Right lobe of liver (tissue), 6 donors: ENCODE results near the gene PDLIM7. TPM values are rescaled to one million over a fixed set of nuclear protein-coding genes. Genes with fewer than 3 reads are reported as not detected.

Experiments used
- ATAC-seq, 4 donors: fragments of 200-7000 bp; cut with Tn5 transposase; one replicate each; pipeline ENCODE4 v1.9.1; 2020; ENCODE audit warnings: mild to moderate bottlenecking in 4 of 4, moderate library complexity in 4 of 4
- DNase-seq, 3 donors: peaks; one replicate each; pipeline ENCODE4 v3.0.0-alpha.2; 2020
- H3K27ac ChIP-seq, 3 donors: fragments of 200-600 bp; one replicate each; pipeline ENCODE4 v1.8.0; 2022
- H3K27me3 ChIP-seq, 2 donors: fragments of 200-600 bp; one replicate each; pipeline ENCODE4 v1.8.0; 2022
- H3K36me3 ChIP-seq, 4 donors: fragments of 200-600 bp; sonication (generic) in 1 of 4; one replicate each; pipeline versions ENCODE4 v1.5.1 to v1.8.0; 2017 to 2022; ENCODE audit warnings: control low read depth in 1 of 4
- H3K4me1 ChIP-seq, 4 donors: fragments of 200-600 bp; sonication (generic) in 1 of 4; one replicate each; pipeline versions ENCODE4 v1.5.1 to v1.8.0; 2017 to 2022; ENCODE audit warnings: control low read depth in 1 of 4
- H3K4me3 ChIP-seq, 3 donors: fragments of 200-600 bp; one replicate each; pipeline ENCODE4 v1.8.0; 2022
- H3K9me3 ChIP-seq, 4 donors: fragments of 200-600 bp; sonication (generic) in 1 of 4; one replicate each; pipeline versions ENCODE4 v1.5.1 to v1.8.0; 2017 to 2022; ENCODE audit warnings: control low read depth in 1 of 4
- POLR2A ChIP-seq: fragments of 450-650 bp; IDR thresholded peaks from one replicate; pipeline ENCODE4 v1.6.1; 2017; ENCODE audit warnings: antibody characterized with exemption, mild to moderate bottlenecking
- WGBS: methylation state at CpG from one replicate; pipeline ENCODE4 v1.1.6; 2018; ENCODE audit warnings: low coverage, low lambda C conversion rate; ENCODE audit not compliant: insufficient coverage; ENCODE audit errors: missing lambda C conversion rate; 5-methylcytosine and 5-hydroxymethylcytosine counted together
- intact Hi-C, 2 donors: fragments of 100-400 bp; cut with DNase I; formaldehyde crosslinking; loops; one replicate each; pipeline versions ENCODE4 v1.11.2 to v1.14.1; 2022
- total RNA-seq, 6 experiments: library from RNA; depleted of rRNA in 2 of 6; stranded (reverse); fragments of >200 nt in 2 of 6; fragmentation: NEBNext Ultra II Directional in 3 of 6; extraction: Animal tissue kit (Norgen Biotek cat#: 25700) in 3 of 6; gene quantifications; one replicate each; pipeline versions ENCODE4 v1.1.0 to v1.2.4, GENCODE V29; 2016 to 2023
- TF ChIP-seq, protein P1 (sequence below), 4 donors: fragments of 200-600 bp in 3 of 4; fragments of 450-650 bp in 1 of 4; IDR thresholded peaks; one replicate each; pipeline versions ENCODE4 v1.5.1 to v1.8.0; 2016 to 2022; ENCODE audit warnings: antibody characterized with exemption in 4 of 4, mild to moderate bottlenecking in 2 of 4
- donor health status: DM: no; HTN: yes; CAD: no.
- donor health status: DM: no; HTN: no; CAD: no.
- donor health status: DM: no; HTN: no; CAD: no.
- donor health status: DM: no; HTN: yes; CAD: no.
- donor health status: DM: no; HTN: yes; CAD: no.

PDLIM7 gene
- total RNA-seq, 6 experiments from 2014 or later = 3.7 to 24.0 (median 13.6) TPM

DNA sequence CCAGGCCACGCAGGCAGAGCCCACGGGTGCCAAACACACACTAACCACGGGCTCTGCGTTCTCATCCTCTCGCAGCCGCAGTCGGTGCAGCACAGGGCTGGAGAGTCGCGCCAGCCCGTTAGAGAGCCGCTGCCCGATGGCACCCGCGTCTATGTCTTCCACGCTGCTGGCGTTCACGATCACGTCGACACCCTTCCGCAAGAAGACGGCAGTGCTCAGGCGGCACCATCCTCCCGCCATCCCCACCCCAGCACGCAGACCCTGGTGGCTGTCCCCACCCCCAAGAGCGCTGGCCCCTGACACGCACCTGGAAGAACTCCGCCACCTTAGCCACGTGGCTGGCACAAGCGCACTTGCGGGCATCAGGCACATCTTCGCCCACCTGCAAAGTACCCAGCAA lies 30.0 kb downstream of the PDLIM7 start:
- DNase-seq = no peak
- intact Hi-C loops = no loop called here
- Histone ChIP-seq H3K27me3 (no peaks in the 10 kb centered on the region), H3K36me3 (no peaks in the 10 kb centered on the region), H3K27ac (no peak overlapping the region), H3K4me3 (no peak overlapping the region), H3K9me3 (peaks cover 0 to 2% (median 0%) of the 10 kb centered on the region in 4 donors), H3K4me1 (peaks cover 0 to under 1% (median 0%) of the 10 kb centered on the region in 4 donors)
- TF ChIP-seq POLR2A = no peak
- TF ChIP-seq, protein P1, sequence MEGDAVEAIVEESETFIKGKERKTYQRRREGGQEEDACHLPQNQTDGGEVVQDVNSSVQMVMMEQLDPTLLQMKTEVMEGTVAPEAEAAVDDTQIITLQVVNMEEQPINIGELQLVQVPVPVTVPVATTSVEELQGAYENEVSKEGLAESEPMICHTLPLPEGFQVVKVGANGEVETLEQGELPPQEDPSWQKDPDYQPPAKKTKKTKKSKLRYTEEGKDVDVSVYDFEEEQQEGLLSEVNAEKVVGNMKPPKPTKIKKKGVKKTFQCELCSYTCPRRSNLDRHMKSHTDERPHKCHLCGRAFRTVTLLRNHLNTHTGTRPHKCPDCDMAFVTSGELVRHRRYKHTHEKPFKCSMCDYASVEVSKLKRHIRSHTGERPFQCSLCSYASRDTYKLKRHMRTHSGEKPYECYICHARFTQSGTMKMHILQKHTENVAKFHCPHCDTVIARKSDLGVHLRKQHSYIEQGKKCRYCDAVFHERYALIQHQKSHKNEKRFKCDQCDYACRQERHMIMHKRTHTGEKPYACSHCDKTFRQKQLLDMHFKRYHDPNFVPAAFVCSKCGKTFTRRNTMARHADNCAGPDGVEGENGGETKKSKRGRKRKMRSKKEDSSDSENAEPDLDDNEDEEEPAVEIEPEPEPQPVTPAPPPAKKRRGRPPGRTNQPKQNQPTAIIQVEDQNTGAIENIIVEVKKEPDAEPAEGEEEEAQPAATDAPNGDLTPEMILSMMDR (IDR thresholded peaks at IDR 0.05) = no peak
- ATAC-seq = no peak
- 96% methylated on average over 5 of the region's 31 CpGs for WGBS

DNA sequence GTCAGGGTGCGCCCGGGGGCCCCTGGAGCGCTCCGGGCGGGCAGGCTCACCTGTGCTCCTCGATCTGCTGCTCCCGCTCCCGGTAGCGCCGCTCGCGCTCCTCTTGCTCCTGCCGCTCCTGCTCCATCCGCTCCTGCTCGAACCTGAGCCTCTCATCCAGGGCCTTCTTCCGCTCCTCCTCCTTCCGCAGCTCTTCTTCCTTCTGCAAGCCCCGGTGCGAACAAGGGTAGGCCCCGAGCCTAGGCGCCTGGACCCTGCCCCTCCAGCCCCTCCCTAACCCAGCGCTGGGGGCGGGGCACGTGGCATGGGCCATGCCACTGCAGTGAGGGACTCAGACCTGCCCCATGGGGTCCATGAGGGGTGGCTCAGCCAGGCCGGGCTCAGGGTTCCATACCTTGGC lies 30.5 kb downstream of the PDLIM7 start:
- DNase-seq (no peak), ATAC-seq (no peak)
- Histone ChIP-seq H3K36me3 (no peaks in the 10 kb centered on the region), H3K9me3 (peaks cover 0 to 2% (median 0%) of the 10 kb centered on the region in 4 donors), H3K27ac (no peak overlapping the region), H3K4me3 (no peak overlapping the region), H3K4me1 (no peaks in the 10 kb centered on the region), H3K27me3 (no peaks in the 10 kb centered on the region)
- TF ChIP-seq, protein P1 (IDR thresholded peaks at IDR 0.05) = no peak
- TF ChIP-seq POLR2A = no peak
- intact Hi-C loops = no loop called here
- 84% methylated on average over 6 of the region's 25 CpGs for WGBS

DNA sequence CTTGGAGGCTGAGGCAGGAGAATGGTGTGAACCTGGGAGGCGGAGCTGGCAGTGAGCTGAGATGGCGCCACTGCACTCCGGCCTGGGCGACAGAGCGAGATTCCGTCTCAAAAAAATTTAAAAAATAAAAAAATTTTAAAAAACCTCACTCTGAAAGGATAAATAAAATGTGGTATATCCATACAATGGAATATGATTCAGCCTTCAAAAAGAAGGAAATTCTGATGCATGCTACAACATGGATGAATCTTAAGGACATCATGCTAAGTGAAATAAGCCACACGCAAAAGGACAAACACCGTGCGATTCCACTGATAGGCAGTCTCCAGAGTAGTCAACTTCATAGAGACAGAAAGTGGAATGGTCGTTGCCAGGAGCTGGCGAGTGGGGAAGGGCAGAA lies 32.4 kb downstream of the PDLIM7 start:
- no peaks in the 10 kb centered on the region for H3K27me3 ChIP-seq
- H3K9me3 ChIP-seq = peaks cover 0 to 2% (median 0%) of the 10 kb centered on the region in 4 donors
- no peak for ATAC-seq
- no peak overlapping the region for H3K4me3 ChIP-seq
- no peak overlapping the region for H3K27ac ChIP-seq
- intact Hi-C loops = no loop called here
- no peaks in the 10 kb centered on the region for H3K4me1 ChIP-seq
- TF ChIP-seq, protein P1 (IDR thresholded peaks at IDR 0.05) = no peak
- no peak for TF ChIP-seq POLR2A
- 92% methylated on average over 11 of the region's 11 CpGs for WGBS
- DNase-seq = no peak
- no peaks in the 10 kb centered on the region for H3K36me3 ChIP-seq

DNA sequence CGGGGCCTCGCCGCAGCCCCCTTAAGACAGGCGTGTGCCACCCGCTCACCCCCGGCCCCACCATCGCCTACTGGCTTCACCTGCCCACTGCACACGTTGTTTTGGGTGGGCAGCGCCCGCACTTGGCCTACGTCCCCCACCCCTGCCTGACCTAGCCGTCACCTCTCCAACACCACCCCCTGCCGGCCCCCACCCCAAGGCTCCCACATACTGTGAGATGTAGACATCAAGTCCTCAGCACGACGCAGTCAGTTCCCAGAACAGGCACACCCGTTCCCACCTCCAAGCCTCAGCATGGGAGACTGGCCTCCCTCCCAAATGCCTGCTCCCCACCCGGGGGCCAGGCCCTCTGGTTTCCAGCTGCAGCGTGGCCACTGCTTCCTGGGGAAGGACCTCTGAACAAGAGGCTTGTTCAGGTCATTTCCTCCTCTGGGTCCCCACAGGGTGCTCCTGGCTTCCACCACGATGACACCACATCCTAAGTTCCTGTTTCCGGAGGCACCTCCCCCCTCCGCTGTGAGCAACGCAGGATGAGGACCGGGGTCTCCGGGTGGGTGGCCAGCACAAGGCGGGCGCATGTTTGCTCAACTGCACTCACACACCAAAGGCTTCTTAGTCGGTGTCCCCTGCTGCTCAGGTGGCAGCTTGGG lies 35.3 kb downstream of the PDLIM7 start:
- peaks cover 0 to 2% (median 0%) of the 10 kb centered on the region in 4 donors for H3K9me3 ChIP-seq
- DNase-seq (no peak), ATAC-seq (peak; percentile 18 to 38 (median 28))
- no peak overlapping the region for H3K4me3 ChIP-seq
- no peaks in the 10 kb centered on the region for H3K27me3 ChIP-seq
- intact Hi-C loops = no loop called here
- H3K4me1 ChIP-seq = no peaks in the 10 kb centered on the region
- TF ChIP-seq, protein P1 (IDR thresholded peaks at IDR 0.05) = no peak
- no peak for TF ChIP-seq POLR2A
- 34% methylated on average over 3 of the region's 27 CpGs for WGBS
- no peak overlapping the region for H3K27ac ChIP-seq
- no peaks in the 10 kb centered on the region for H3K36me3 ChIP-seq
